Natural killer cell (primary cell): Measurements from ENCODE around the gene DNAL4. TPM values are rescaled to one million over a fixed set of nuclear protein-coding genes. Genes with fewer than 3 reads are reported as not detected.

Source experiments
- ATAC-seq, 3 donors: fragments of 150-1000 bp in 2 of 3; fragments of 200-7000 bp in 1 of 3; cut with Tn5 transposase; 1 replicate in 1 of 3; 2 replicates in 2 of 3; pipeline ENCODE4 v1.10.0; 2021; ENCODE audit warnings: mild to moderate bottlenecking in 2 of 3, moderate library complexity in 2 of 3
- DNase-seq, 2 donors: peaks; one replicate each; pipeline versions ENCODE4 v3.0.0 to v3.0.0-alpha.2; 2013 to 2021; ENCODE audit warnings: mixed read lengths in 1 of 2
- H3K27ac ChIP-seq: one replicate; pipeline ENCODE4 v1.5.1; 2013; ENCODE audit warnings: mild to moderate bottlenecking, low read length
- H3K27me3 ChIP-seq: one replicate; pipeline ENCODE4 v1.6.1; 2013; ENCODE audit warnings: low read length; ENCODE audit not compliant: control insufficient read depth, insufficient read depth
- H3K36me3 ChIP-seq: one replicate; pipeline ENCODE4 v1.6.1; 2013; ENCODE audit warnings: low read length; ENCODE audit not compliant: control insufficient read depth, insufficient read depth
- H3K4me1 ChIP-seq: one replicate; pipeline ENCODE4 v1.6.1; 2013; ENCODE audit warnings: low read length; ENCODE audit not compliant: control insufficient read depth, insufficient read depth
- H3K4me3 ChIP-seq: one replicate; pipeline ENCODE4 v1.5.1; 2013; ENCODE audit warnings: low read length
- H3K9me3 ChIP-seq: one replicate; pipeline ENCODE4 v1.6.1; 2013; ENCODE audit warnings: low read length; ENCODE audit not compliant: control insufficient read depth, insufficient read depth
- H3K27ac Mint-ChIP-seq, 2 donors: one replicate each; pipeline ENCODE4 v1.8.0; 2022; ENCODE audit warnings: mild to moderate bottlenecking in 2 of 2, mixed read lengths in 2 of 2, moderate library complexity in 1 of 2
- H3K27me3 Mint-ChIP-seq, 2 donors: one replicate each; pipeline ENCODE4 v1.8.0; 2022; ENCODE audit warnings: low read depth in 2 of 2, mixed read lengths in 2 of 2
- H3K36me3 Mint-ChIP-seq: one replicate; pipeline ENCODE4 v1.8.0; 2022; ENCODE audit warnings: mixed read lengths
- H3K4me1 Mint-ChIP-seq, 2 donors: one replicate each; pipeline ENCODE4 v1.8.0; 2022; ENCODE audit warnings: mixed read lengths in 2 of 2
- H3K4me3 Mint-ChIP-seq: one replicate; pipeline ENCODE4 v1.8.0; 2022; ENCODE audit warnings: mild to moderate bottlenecking, moderate library complexity, mixed read lengths
- H3K9me3 Mint-ChIP-seq, 2 donors: one replicate each; pipeline ENCODE4 v1.8.0; 2022; ENCODE audit warnings: mixed read lengths in 2 of 2
- CTCF ChIP-seq: fragments of 200-600 bp; IDR thresholded peaks from one replicate; pipeline ENCODE4 v1.8.0; 2022; ENCODE audit warnings: antibody characterized with exemption
- WGBS: methylation state at CpG from one replicate; pipeline ENCODE4 v1.1.7; 2013; ENCODE audit warnings: missing lambda C conversion rate; ENCODE audit not compliant: insufficient coverage; 5-methylcytosine and 5-hydroxymethylcytosine counted together
- intact Hi-C: fragments of 100-400 bp; cut with micrococcal nuclease; formaldehyde crosslinking; loops from one replicate; pipeline ENCODE4 v1.14.2; 2022
- total RNA-seq, 4 donors: library from RNA; stranded (reverse); fragments of 120-200 nt in 1 of 4; gene quantifications; one replicate each; pipeline versions ENCODE4 v1.2.3 to v1.2.4, GENCODE V29; 2013 to 2022

DNAL4 gene
- total RNA-seq, 3 donors from 2014 or later (not counting 1 experiment from before 2014, with no cell fraction given): 5.4 to 9.8 (median 6.2) TPM

- H3K36me3 Mint-ChIP-seq: peaks cover 7% of the 10 kb centered on the region
- Histone ChIP-seq H3K36me3 (peaks cover 4% of the 10 kb centered on the region), H3K9me3 (no peaks in the 10 kb centered on the region), H3K27ac (no peak overlapping the region), H3K27me3 (no peaks in the 10 kb centered on the region), H3K4me1 (peaks cover 61% of the 10 kb centered on the region), H3K4me3 (no peak overlapping the region)
- intact Hi-C loops: loop anchor here (5.0 to 10.0 kb wide), 2 partner anchors 34 to 254 kb away; partner anchors contain the start of genes DDX17 and DNAL4
- peak overlapping the region; percentile 14 for H3K4me3 Mint-ChIP-seq
- no peak for ATAC-seq
- no peaks in the 10 kb centered on the region for H3K27me3 Mint-ChIP-seq
- no peaks in the 10 kb centered on the region for H3K9me3 Mint-ChIP-seq
- H3K27ac Mint-ChIP-seq: peak overlapping the region in 1 of 2 donors; percentile 88
- TF ChIP-seq CTCF: no peak
- DNase-seq: peak in 1 of 2 donors; percentile 82
- 58% methylated on average over 15 of the region's 16 CpGs for WGBS
- peaks cover 40 to 45% of the 10 kb centered on the region in 2 donors for H3K4me1 Mint-ChIP-seq
Measured at GRCh38 chr22:38758276-38758945, 35.5 kb downstream of the DNAL4 start.

GRCh38 chr22:38757464-38757757 lies 36.5 kb downstream of the DNAL4 start:
- Mint-ChIP-seq H3K4me1 (peaks cover 50 to 55% of the 10 kb centered on the region in 2 donors), H3K36me3 (peaks cover 7% of the 10 kb centered on the region), H3K27ac (peak overlapping the region; percentile 88 to 91), H3K27me3 (no peaks in the 10 kb centered on the region), H3K9me3 (no peaks in the 10 kb centered on the region), H3K4me3 (peak overlapping the region; percentile 94)
- WGBS: 54% methylated on average over 3 of the region's 4 CpGs
- peak overlapping the region; percentile 41 for H3K4me3 ChIP-seq
- no peak for DNase-seq
- H3K27me3 ChIP-seq: no peaks in the 10 kb centered on the region
- intact Hi-C loops: loop anchor here (2.0 to 10.0 kb wide), 3 partner anchors 35 to 253 kb away; partner anchors contain the start of genes DDX17, DNAL4 and GTPBP1
- H3K27ac ChIP-seq: no peak overlapping the region
- TF ChIP-seq CTCF: no peak
- no peaks in the 10 kb centered on the region for H3K9me3 ChIP-seq
- peaks cover 71% of the 10 kb centered on the region for H3K4me1 ChIP-seq
- no peak for ATAC-seq
- peaks cover 13% of the 10 kb centered on the region for H3K36me3 ChIP-seq

GRCh38 chr22:38756711-38757463 lies 37.1 kb downstream of the DNAL4 start:
- Mint-ChIP-seq H3K4me3 (peak overlapping the region; percentile 94), H3K36me3 (peaks cover 7% of the 10 kb centered on the region), H3K27ac (peak overlapping the region; percentile 88 to 91), H3K9me3 (no peaks in the 10 kb centered on the region), H3K27me3 (no peaks in the 10 kb centered on the region), H3K4me1 (peaks cover 55 to 60% of the 10 kb centered on the region in 2 donors)
- TF ChIP-seq CTCF: no peak
- Histone ChIP-seq H3K4me1 (peaks cover 76% of the 10 kb centered on the region), H3K27me3 (no peaks in the 10 kb centered on the region), H3K4me3 (peak overlapping the region; percentile 41), H3K9me3 (no peaks in the 10 kb centered on the region), H3K27ac (peak overlapping the region; percentile 59), H3K36me3 (peaks cover 17% of the 10 kb centered on the region)
- 12% methylated on average over 17 of the region's 17 CpGs for WGBS
- DNase-seq (peak in 1 of 2 donors; percentile 51), ATAC-seq (no peak)
- intact Hi-C loops: loop anchor here (2.0 to 10.0 kb wide), 3 partner anchors 35 to 252 kb away; partner anchors contain the start of genes DDX17, DNAL4 and GTPBP1
